ENCODE data around the gene LRP4. TPM values are rescaled to one million over a fixed set of nuclear protein-coding genes. Genes with fewer than 3 reads are reported as not detected.

Gene LRP4
- polyA plus RNA-seq, 3 donors: not detected

GRCh38 chr11:46845440-46845739, 73.0 kb downstream of the LRP4 start:
- Histone ChIP-seq H3K4me1 (ENCODE audit: control insufficient read depth in 1 of 2, insufficient read depth in 2 of 2, low read length in 2 of 2) (peaks cover 17 to 23% of the 10 kb centered on the region in 2 donors), H4K20me1 (ENCODE audit: insufficient read depth, low read length) (peaks cover 6% of the 10 kb centered on the region), H3K9ac (ENCODE audit: insufficient read depth, low read length, poor library complexity, severe bottlenecking) (peak overlapping the region; percentile 75), H3K27me3 (ENCODE audit: control insufficient read depth in 2 of 2, insufficient read depth in 2 of 2, low read length in 2 of 2) (no peaks in the 10 kb centered on the region), H3K4me2 (replicated peaks; ENCODE audit: extremely low read depth, low read length, poor library complexity, severe bottlenecking) (peak overlapping the region; percentile 88), H3K9me3 (replicated peaks in 1 of 2; ENCODE audit: control insufficient read depth in 1 of 2, insufficient read depth in 1 of 2, low read length in 2 of 2) (no peaks in the 10 kb centered on the region), H3K27ac (ENCODE audit: low read depth in 1 of 2, low read length in 2 of 2) (peak overlapping the region; percentile 14 to 78), H2AFZ (ENCODE audit: insufficient read depth, low read depth, low read length, poor library complexity, severe bottlenecking) (peak overlapping the region; percentile 94), H3K4me3 (replicated peaks in 1 of 3; ENCODE audit: low read depth in 2 of 3, low read length in 3 of 3) (peak overlapping the region; percentile 57 to 96 (median 86)), H3K79me2 (ENCODE audit: insufficient read depth, low read length) (peaks cover 57% of the 10 kb centered on the region), H3K36me3 (replicated peaks in 1 of 2; ENCODE audit: control insufficient read depth in 1 of 2, insufficient read depth in 2 of 2, low read length in 2 of 2) (no peaks in the 10 kb centered on the region)
- Mint-ChIP-seq H3K27ac (peak overlapping the region; percentile 66 to 89 (median 84)), H3K4me1 (peaks cover 29% of the 10 kb centered on the region), H3K36me3 (peaks cover 5 to 9% of the 10 kb centered on the region in 2 donors), H3K27me3 (ENCODE audit: low read depth in 3 of 3) (peaks cover 0 to 2% (median 2%) of the 10 kb centered on the region in 3 donors), H3K9me3 (no peaks in the 10 kb centered on the region), H3K4me3 (peak overlapping the region; percentile 85)
- DNase-seq: no peak
- intact Hi-C loops (cut with micrococcal nuclease): no loop called here
- WGBS (ENCODE audit: insufficient coverage): 0% methylated on average over 8 of the region's 12 CpGs
- TF ChIP-seq CTCF (IDR thresholded peaks at IDR 0.05): no peak

- H3K36me3 ChIP-seq (replicated peaks in 1 of 2; ENCODE audit: control insufficient read depth in 1 of 2, insufficient read depth in 2 of 2, low read length in 2 of 2): no peaks in the 10 kb centered on the region
- Mint-ChIP-seq H3K27ac (peak overlapping the region in 2 of 7 donors; percentile 10 to 17), H3K9me3 (no peaks in the 10 kb centered on the region), H3K4me1 (peaks cover 37% of the 10 kb centered on the region), H3K4me3 (no peak overlapping the region), H3K36me3 (peaks cover 7 to 12% of the 10 kb centered on the region in 2 donors), H3K27me3 (ENCODE audit: low read depth in 3 of 3) (peaks cover 0 to 2% (median 0%) of the 10 kb centered on the region in 3 donors)
- DNase-seq: no peak
- intact Hi-C loops (cut with micrococcal nuclease): no loop called here
- no peak for TF ChIP-seq CTCF (IDR thresholded peaks at IDR 0.05)
- H4K20me1 ChIP-seq (ENCODE audit: insufficient read depth, low read length): peaks cover 8% of the 10 kb centered on the region
- H3K9ac ChIP-seq (ENCODE audit: insufficient read depth, low read length, poor library complexity, severe bottlenecking): no peak overlapping the region
- peak overlapping the region in 1 of 2 donors; percentile 36 for H3K27ac ChIP-seq (ENCODE audit: low read depth in 1 of 2, low read length in 2 of 2)
- H3K4me2 ChIP-seq (replicated peaks; ENCODE audit: extremely low read depth, low read length, poor library complexity, severe bottlenecking): no peak overlapping the region
- peaks cover 10 to 11% of the 10 kb centered on the region in 2 donors for H3K4me1 ChIP-seq (ENCODE audit: control insufficient read depth in 1 of 2, insufficient read depth in 2 of 2, low read length in 2 of 2)
- H3K9me3 ChIP-seq (replicated peaks in 1 of 2; ENCODE audit: control insufficient read depth in 1 of 2, insufficient read depth in 1 of 2, low read length in 2 of 2): no peaks in the 10 kb centered on the region
- peaks cover 100% of the 10 kb centered on the region for H3K79me2 ChIP-seq (ENCODE audit: insufficient read depth, low read length)
- no peak overlapping the region for H2AFZ ChIP-seq (ENCODE audit: insufficient read depth, low read depth, low read length, poor library complexity, severe bottlenecking)
- H3K4me3 ChIP-seq (replicated peaks in 1 of 3; ENCODE audit: low read depth in 2 of 3, low read length in 3 of 3): no peak overlapping the region
- no peaks in the 10 kb centered on the region for H3K27me3 ChIP-seq (ENCODE audit: control insufficient read depth in 2 of 2, insufficient read depth in 2 of 2, low read length in 2 of 2)
Measured at GRCh38 chr11:46840116-46840515, 78.2 kb downstream of the LRP4 start.

Data from CD14-positive monocyte (primary cell).